CD14-positive monocyte (primary cell): Measurements from ENCODE around the gene TMOD4. TPM values are rescaled to one million over a fixed set of nuclear protein-coding genes. Genes with fewer than 3 reads are reported as not detected.
A peak's percentile ranks its signal among the peaks of the same experiment; 100 is the strongest.

ENCODE experiments used
- DNase-seq, 3 donors: peaks; one replicate each; pipeline ENCODE4 v3.0.0-alpha.2; 2011 to 2022
- H2AFZ ChIP-seq: 2 replicates; pipeline ENCODE4 v1.6.0; 2012; ENCODE audit warnings: mild to moderate bottlenecking, low read depth, low read length, inconsistent platforms; ENCODE audit not compliant: insufficient read depth, poor library complexity, severe bottlenecking
- H3K27ac ChIP-seq, 2 donors: 1 replicate in 1 of 2; 2 replicates in 1 of 2; pipeline ENCODE4 v1.5.1; 2012 to 2013; ENCODE audit warnings: low read length in 2 of 2, control low read depth in 1 of 2, inconsistent platforms in 1 of 2, low read depth in 1 of 2, mild to moderate bottlenecking in 1 of 2
- H3K27me3 ChIP-seq, 2 donors: one replicate each; pipeline versions ENCODE4 v1.6.0 to v1.6.1; 2011 to 2013; ENCODE audit warnings: low read length in 2 of 2; ENCODE audit not compliant: control insufficient read depth in 2 of 2, insufficient read depth in 2 of 2
- H3K36me3 ChIP-seq, 2 donors: replicated peaks in 1 of 2; 1 replicate in 1 of 2; 2 replicates in 1 of 2; pipeline versions ENCODE4 v1.5.1 to v1.6.1; 2012 to 2013; ENCODE audit warnings: low read length in 2 of 2, control low read depth in 1 of 2, inconsistent platforms in 1 of 2, mild to moderate bottlenecking in 1 of 2; ENCODE audit not compliant: insufficient read depth in 2 of 2, control insufficient read depth in 1 of 2
- H3K4me1 ChIP-seq, 2 donors: 1 replicate in 1 of 2; 2 replicates in 1 of 2; pipeline versions ENCODE4 v1.5.1 to v1.6.1; 2012 to 2013; ENCODE audit warnings: low read length in 2 of 2, control low read depth in 1 of 2, inconsistent platforms in 1 of 2, mild to moderate bottlenecking in 1 of 2, moderate library complexity in 1 of 2; ENCODE audit not compliant: insufficient read depth in 2 of 2, control insufficient read depth in 1 of 2
- H3K4me2 ChIP-seq: replicated peaks from 2 replicates; pipeline ENCODE3; 2012; ENCODE audit warnings: low read length, moderate library complexity, mild to moderate bottlenecking; ENCODE audit not compliant: poor library complexity, severe bottlenecking; ENCODE audit errors: extremely low read depth
- H3K4me3 ChIP-seq, 3 experiments: fragments of 200-600 bp in 1 of 3; sonication (generic) in 1 of 3; replicated peaks in 1 of 3; 1 replicate in 2 of 3; 2 replicates in 1 of 3; pipeline ENCODE4 v1.5.1; 2011 to 2013; ENCODE audit warnings: low read length in 3 of 3, mild to moderate bottlenecking in 3 of 3, control low read depth in 2 of 3, low read depth in 2 of 3, inconsistent platforms in 1 of 3, moderate library complexity in 1 of 3
- H3K79me2 ChIP-seq: 2 replicates; pipeline ENCODE4 v1.6.0; 2012; ENCODE audit warnings: mild to moderate bottlenecking, control low read depth, inconsistent platforms, low read length, moderate library complexity; ENCODE audit not compliant: insufficient read depth
- H3K9ac ChIP-seq: 2 replicates; pipeline ENCODE4 v1.6.0; 2017; ENCODE audit warnings: low read length, mild to moderate bottlenecking; ENCODE audit not compliant: insufficient read depth, poor library complexity, severe bottlenecking
- H3K9me3 ChIP-seq, 2 donors: replicated peaks in 1 of 2; 1 replicate in 1 of 2; 2 replicates in 1 of 2; pipeline versions ENCODE4 v1.5.1 to v1.6.1; 2012 to 2013; ENCODE audit warnings: low read length in 2 of 2, control low read depth in 1 of 2; ENCODE audit not compliant: control insufficient read depth in 1 of 2, insufficient read depth in 1 of 2
- H4K20me1 ChIP-seq: 2 replicates; pipeline ENCODE4 v1.6.0; 2012; ENCODE audit warnings: mild to moderate bottlenecking, low read length, control low read depth, moderate library complexity; ENCODE audit not compliant: insufficient read depth
- H3K27ac Mint-ChIP-seq, 7 donors: one replicate each; pipeline ENCODE4 v1.8.0; 2020; ENCODE audit warnings: mild to moderate bottlenecking in 7 of 7, mixed read lengths in 7 of 7, moderate library complexity in 6 of 7, inconsistent platforms in 2 of 7
- H3K27me3 Mint-ChIP-seq, 3 donors: one replicate each; pipeline ENCODE4 v1.8.0; 2021 to 2022; ENCODE audit warnings: low read depth in 3 of 3, mild to moderate bottlenecking in 3 of 3, mixed read lengths in 3 of 3, moderate library complexity in 3 of 3, inconsistent platforms in 1 of 3
- H3K36me3 Mint-ChIP-seq, 2 donors: one replicate each; pipeline ENCODE4 v1.8.0; 2020; ENCODE audit warnings: mixed read lengths in 2 of 2, inconsistent platforms in 1 of 2, mild to moderate bottlenecking in 1 of 2
- H3K4me1 Mint-ChIP-seq: one replicate; pipeline ENCODE4 v1.8.0; 2020; ENCODE audit warnings: mild to moderate bottlenecking, mixed read lengths
- H3K4me3 Mint-ChIP-seq, 2 donors: one replicate each; pipeline ENCODE4 v1.8.0; 2020; ENCODE audit warnings: mild to moderate bottlenecking in 2 of 2, mixed read lengths in 2 of 2, moderate library complexity in 1 of 2
- H3K9me3 Mint-ChIP-seq, 7 donors: one replicate each; pipeline ENCODE4 v1.8.0; 2020 to 2022; ENCODE audit warnings: mixed read lengths in 7 of 7, mild to moderate bottlenecking in 6 of 7, moderate library complexity in 6 of 7, inconsistent platforms in 2 of 7
- CTCF ChIP-seq: fragments of 200-600 bp; IDR thresholded peaks from one replicate; pipeline ENCODE4 v1.8.0; 2022; ENCODE audit warnings: antibody characterized with exemption, mild to moderate bottlenecking
- WGBS: methylation state at CpG from one replicate; pipeline ENCODE4 v1.1.5; 2013; ENCODE audit warnings: missing lambda C conversion rate; ENCODE audit not compliant: insufficient coverage; 5-methylcytosine and 5-hydroxymethylcytosine counted together
- intact Hi-C, 2 donors: fragments of 100-400 bp; cut with micrococcal nuclease; formaldehyde crosslinking; loops; one replicate each; pipeline versions ENCODE4 v1.15.0 to v1.15.1; 2023
- polyA plus RNA-seq, 3 donors: library from polyadenylated mRNA; depleted of rRNA in 1 of 3; unstranded in 2 of 3; stranded (reverse) in 1 of 3; fragments of 300-500 nt in 2 of 3; fragments of >200 nt in 1 of 3; fragmentation: Illumina TruSeq in 2 of 3; gene quantifications; 1 replicate in 2 of 3; 2 replicates in 1 of 3; pipeline ENCODE4 v1.2.3, GENCODE V29; 2012 to 2021

Gene TMOD4
- polyA plus RNA-seq, 3 donors = 2.0 TPM; not detected in 2

GRCh38 chr1:151147132-151147503 lies 28.7 kb downstream of the TMOD4 start:
- intact Hi-C loops = no loop called here
- TF ChIP-seq CTCF = no peak
- Histone ChIP-seq H4K20me1 (no peaks in the 10 kb centered on the region), H3K4me2 (peak overlapping the region; percentile 100), H3K36me3 (no peaks in the 10 kb centered on the region), H3K4me1 (peaks cover 13 to 23% of the 10 kb centered on the region in 2 donors), H2AFZ (peak overlapping the region; percentile 99), H3K27me3 (peaks cover 2 to 19% of the 10 kb centered on the region in 2 donors), H3K9me3 (no peaks in the 10 kb centered on the region), H3K79me2 (no peaks in the 10 kb centered on the region), H3K27ac (no peak overlapping the region), H3K9ac (peak overlapping the region; percentile 49), H3K4me3 (peak overlapping the region; percentile 59 to 93 (median 64))
- H3K4me1 Mint-ChIP-seq = peaks cover 24% of the 10 kb centered on the region
- 0% methylated on average over 1 of the region's 7 CpGs for WGBS
- H3K36me3 Mint-ChIP-seq = peaks cover 0 to 4% of the 10 kb centered on the region in 2 donors
- peaks cover 0 to 3% (median 0%) of the 10 kb centered on the region in 7 donors for H3K9me3 Mint-ChIP-seq
- no peak for DNase-seq
- peak overlapping the region; percentile 93 to 100 for H3K4me3 Mint-ChIP-seq
- H3K27me3 Mint-ChIP-seq = peaks cover 30 to 43% (median 34%) of the 10 kb centered on the region in 3 donors
- peak overlapping the region in 3 of 7 donors; percentile 37 to 83 (median 37) for H3K27ac Mint-ChIP-seq

GRCh38 chr1:151146412-151147131 lies 29.2 kb downstream of the TMOD4 start, which contains the start of gene SEMA6C:
Gene SEMA6C (minus strand): TSS chr1:151146631. CDS start chr1:151142621, 4,010 bp downstream.
- no peak for TF ChIP-seq CTCF
- intact Hi-C loops = no loop called here

More at GRCh38 chr1:151146412-151147131, 29.2 kb downstream of the TMOD4 start, which contains the start of gene SEMA6C:
- peaks cover 0 to 4% of the 10 kb centered on the region in 2 donors for H3K36me3 Mint-ChIP-seq
- H3K27ac Mint-ChIP-seq = peak within 1 kb of the TSS; percentile 9 to 85 (median 50)
- peak; percentile 69 to 85 (median 79) for DNase-seq
- H4K20me1 ChIP-seq = no peaks in the 10 kb centered on the region
- under 1% methylated on average over 54 of the region's 61 CpGs for WGBS
- peaks cover 30 to 43% (median 34%) of the 10 kb centered on the region in 3 donors for H3K27me3 Mint-ChIP-seq
- peak within 1 kb of the TSS; percentile 100 for H3K4me2 ChIP-seq
- H3K27ac ChIP-seq = no peak within 1 kb of the TSS
- peak within 1 kb of the TSS; percentile 93 to 100 for H3K4me3 Mint-ChIP-seq
- H3K79me2 ChIP-seq = no peaks in the 10 kb centered on the region
- H3K4me1 Mint-ChIP-seq = peaks cover 24% of the 10 kb centered on the region
- H3K4me3 ChIP-seq = peak within 1 kb of the TSS; percentile 59 to 93 (median 64)
- H2AFZ ChIP-seq = peak within 1 kb of the TSS; percentile 99
- H3K27me3 ChIP-seq = peaks cover 2 to 19% of the 10 kb centered on the region in 2 donors
- peaks cover 13 to 23% of the 10 kb centered on the region in 2 donors for H3K4me1 ChIP-seq
- H3K9me3 Mint-ChIP-seq = peaks cover 0 to 3% (median 0%) of the 10 kb centered on the region in 7 donors
- no peaks in the 10 kb centered on the region for H3K36me3 ChIP-seq
- H3K9me3 ChIP-seq = no peaks in the 10 kb centered on the region
- peak within 1 kb of the TSS; percentile 69 for H3K9ac ChIP-seq
